NCI-H774 (cell line): ENCODE results near the gene CLDN5.
"Not testable (repeated sequence)": the region's sequence is repeated elsewhere in the genome, so short reads cannot be mapped to it uniquely, and the experiment has no call there.

ENCODE experiments used
- DNase-seq: peaks from one replicate; lab custom pipeline; 2025; lab: John Stamatoyannopoulos, UW

Gene CLDN5

DNA sequence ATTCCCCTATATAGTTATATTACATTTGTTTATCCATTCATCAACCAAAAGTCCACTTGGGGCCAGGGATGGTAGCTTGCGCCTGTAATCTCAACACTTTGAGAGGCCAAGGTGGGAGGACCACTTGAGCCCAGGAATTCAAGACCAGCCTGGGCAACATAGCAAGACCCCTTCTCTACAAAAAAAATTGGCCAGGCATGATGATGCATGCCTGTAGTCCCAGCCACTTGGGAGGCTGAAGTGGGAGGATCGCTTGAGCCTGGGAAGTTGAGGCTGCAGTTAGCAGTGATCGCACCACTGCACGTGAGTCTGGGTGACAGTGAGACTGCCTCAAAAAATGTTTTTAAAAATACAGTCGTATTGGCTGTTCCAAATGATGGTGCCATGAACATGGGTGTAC is 24.2 kb upstream of the CLDN5 start:
- DNase-seq: not testable (repeated sequence)

DNA sequence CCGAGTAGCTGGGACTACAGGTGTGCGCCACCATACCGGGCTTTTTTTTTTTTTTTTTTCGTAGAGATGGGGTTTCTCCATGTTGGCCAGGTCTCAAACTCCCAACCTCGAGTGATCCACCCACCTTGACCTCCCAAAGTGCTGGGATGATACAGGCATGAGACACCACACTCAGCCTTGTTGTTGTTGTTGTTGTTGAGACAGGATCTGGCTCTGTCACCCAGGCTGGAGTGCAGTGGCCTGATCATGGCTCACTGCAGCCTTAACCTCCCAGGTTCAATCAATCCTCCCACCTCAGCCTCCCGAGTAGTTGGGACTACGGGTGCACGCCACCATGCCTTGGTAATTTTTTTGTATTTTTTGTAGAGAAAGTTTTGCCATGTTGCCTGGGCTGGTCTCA is 23.4 kb upstream of the CLDN5 start:
- DNase-seq: no peak

DNA sequence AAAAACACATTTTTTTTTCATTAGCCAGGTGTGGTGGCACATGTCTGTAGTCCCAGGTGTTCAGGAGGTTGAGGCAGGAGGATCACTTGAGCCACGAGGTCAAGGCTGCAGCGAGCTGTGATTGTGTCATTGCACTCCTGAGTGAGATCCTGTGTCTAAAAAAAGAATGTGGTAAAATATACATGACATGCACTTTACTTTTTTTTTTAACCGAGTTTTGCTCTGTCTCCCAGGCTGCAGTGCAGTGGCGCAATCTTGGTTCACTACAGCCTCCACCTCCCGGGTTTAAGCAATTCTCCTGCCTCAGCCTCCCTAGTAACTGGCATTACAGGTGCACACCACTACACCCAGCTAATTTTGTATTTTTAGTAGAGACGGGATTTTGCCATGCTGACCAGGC is 22.5 kb upstream of the CLDN5 start:
- DNase-seq: no peak

GRCh38 chr22:19545935-19546207 is 21.7 kb upstream of the CLDN5 start:
- DNase-seq: no peak

GRCh38 chr22:19543970-19544708 is 19.9 kb upstream of the CLDN5 start:
- no peak for DNase-seq

GRCh38 chr22:19540394-19540793 is 16.2 kb upstream of the CLDN5 start:
- DNase-seq: no peak

GRCh38 chr22:19537941-19538488 is 13.8 kb upstream of the CLDN5 start:
- DNase-seq: no peak

DNA sequence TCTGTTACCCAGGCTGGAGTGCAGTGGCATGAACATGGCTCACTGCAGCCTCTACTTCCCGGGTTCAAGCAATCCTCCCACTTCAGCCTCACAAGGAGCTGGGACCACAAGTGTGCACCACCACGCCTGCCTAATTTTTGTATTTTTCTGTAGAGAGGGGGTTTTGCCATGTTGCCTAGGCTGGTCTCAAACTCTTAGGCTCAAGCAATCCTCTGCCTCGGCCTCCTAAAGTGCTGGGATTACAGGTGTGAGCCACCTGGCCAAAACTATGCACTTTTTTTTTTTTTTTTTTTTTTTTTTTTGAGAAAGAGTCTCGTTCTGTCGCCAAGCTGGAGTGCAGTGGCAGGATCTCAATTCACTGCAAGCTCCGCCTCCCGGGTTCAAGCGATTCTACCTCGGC is 12.4 kb upstream of the CLDN5 start:
- no peak for DNase-seq

- no peak for DNase-seq
Observed at GRCh38 chr22:19535001-19535400, 10.8 kb upstream of the CLDN5 start.

GRCh38 chr22:19533857-19534256 is 9.6 kb upstream of the CLDN5 start:
- DNase-seq: no peak

DNA sequence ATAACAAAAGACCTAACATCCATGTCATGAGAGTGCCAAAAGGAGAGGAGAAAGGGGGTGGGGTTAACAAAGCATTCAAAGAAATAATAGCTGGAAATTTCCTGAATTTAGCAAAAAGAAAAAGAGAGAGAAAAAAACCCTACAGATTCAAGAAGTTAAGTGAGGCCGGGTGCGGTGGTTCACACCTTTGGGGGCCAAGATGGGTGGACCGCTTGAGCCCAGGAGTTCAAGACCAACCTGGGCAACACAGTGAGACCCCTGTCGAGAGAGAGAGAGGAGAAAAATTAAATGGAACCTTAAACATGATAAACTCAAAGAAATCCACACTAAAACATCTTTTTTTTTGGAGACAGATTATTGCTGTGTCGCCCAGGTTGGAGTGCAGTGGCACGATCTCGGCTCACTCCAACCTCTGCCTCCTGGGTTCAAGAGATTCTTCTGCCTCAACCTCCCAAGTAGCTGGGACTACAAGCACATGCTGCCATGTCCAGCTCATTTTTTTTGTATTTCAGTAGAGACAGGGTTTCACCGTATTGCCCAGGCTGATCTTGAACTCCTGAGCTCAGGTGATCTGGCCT is 8.9 kb upstream of the CLDN5 start:
- DNase-seq: no peak

- DNase-seq: not testable (repeated sequence)
Observed at GRCh38 chr22:19531327-19531726, 7.1 kb upstream of the CLDN5 start.

DNA sequence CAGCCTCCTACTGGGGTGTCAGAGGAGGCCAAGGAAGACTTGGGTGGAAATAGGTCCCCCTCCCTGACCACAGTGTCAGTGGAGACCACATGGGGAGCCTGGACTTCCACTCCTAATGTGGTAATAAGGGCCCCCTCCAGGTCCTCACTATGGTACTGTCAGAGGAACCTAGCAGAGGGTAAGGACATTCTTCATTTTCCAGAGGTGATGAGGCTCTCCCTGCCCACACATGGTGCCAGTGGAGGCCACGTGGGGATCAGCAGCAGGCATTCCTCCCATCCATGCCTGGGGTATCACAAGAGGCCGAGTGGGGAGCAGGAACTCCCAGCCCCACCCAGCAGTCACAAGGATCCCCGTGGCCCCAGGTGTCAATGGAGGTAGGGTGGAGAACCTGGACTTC is 6.5 kb upstream of the CLDN5 start:
- DNase-seq: no peak

DNA sequence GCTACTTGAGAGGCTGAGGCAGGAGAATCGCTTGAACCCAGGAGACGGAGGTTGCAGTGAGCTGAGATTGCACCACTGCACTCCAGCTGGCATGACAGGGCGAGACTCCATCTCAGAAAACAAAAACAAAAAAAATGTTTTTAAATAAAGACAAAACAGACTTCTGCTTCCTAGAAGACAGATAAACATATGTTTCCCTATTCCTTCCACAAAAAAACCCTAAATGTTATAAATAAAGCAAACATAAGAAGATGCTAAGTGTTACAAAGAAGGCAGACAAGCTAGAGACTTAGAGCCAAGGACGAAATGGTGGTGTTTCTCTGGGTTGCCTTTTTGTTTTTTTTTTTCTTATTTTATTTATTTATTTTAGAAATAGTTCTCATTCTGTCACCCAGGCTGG is 5.6 kb upstream of the CLDN5 start:
- DNase-seq: no peak

GRCh38 chr22:19527861-19528417 is 3.7 kb upstream of the CLDN5 start:
- DNase-seq: no peak

DNA sequence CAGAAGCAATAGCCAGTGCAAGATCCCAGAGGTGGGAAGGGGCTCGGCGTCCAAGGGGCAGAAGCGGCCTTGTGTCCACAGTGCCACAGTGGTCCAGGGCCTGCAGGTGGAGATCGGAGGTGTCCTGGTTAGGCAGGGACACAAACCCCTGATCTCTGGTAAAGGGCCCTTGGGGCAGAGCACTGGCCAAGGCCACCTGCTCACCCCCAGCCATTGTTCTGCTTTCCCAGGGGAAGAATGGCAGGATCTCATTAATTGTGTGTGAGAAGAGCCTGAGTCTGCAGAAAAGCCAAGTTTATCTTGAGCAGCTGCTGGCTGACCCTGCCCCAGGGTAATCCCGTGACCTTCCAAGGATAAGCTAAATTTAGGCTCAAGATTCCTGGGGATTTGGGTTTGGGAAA is 3.1 kb upstream of the CLDN5 start:
- no peak for DNase-seq

GRCh38 chr22:19526702-19527111 is 2.5 kb upstream of the CLDN5 start:
- no peak for DNase-seq

- no peak for DNase-seq
Observed at GRCh38 chr22:19526076-19526701, 2.0 kb upstream of the CLDN5 start.

DNA sequence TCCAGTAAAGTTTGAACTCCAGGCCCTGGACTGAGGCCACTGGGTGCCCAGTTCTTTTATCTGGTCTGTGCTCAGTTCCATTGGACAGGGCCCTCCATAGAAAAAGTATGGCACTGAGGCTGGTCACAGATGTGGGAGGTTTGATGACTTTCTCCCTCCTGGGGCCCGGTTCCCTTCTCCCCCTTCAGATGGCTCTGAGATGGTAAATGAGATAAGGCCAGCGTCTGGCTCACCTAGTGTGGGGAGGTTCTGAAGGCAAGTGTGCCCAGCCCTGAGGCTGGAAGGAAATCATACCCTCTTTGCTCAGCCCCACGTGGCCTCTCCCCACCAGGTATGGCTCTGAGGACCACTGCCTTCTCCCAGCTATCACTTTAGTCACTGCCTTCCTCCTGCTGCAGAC is 1.5 kb upstream of the CLDN5 start:
- no peak for DNase-seq

- DNase-seq: no peak
Observed at GRCh38 chr22:19525116-19525660, 978 bp upstream of the CLDN5 start.

DNA sequence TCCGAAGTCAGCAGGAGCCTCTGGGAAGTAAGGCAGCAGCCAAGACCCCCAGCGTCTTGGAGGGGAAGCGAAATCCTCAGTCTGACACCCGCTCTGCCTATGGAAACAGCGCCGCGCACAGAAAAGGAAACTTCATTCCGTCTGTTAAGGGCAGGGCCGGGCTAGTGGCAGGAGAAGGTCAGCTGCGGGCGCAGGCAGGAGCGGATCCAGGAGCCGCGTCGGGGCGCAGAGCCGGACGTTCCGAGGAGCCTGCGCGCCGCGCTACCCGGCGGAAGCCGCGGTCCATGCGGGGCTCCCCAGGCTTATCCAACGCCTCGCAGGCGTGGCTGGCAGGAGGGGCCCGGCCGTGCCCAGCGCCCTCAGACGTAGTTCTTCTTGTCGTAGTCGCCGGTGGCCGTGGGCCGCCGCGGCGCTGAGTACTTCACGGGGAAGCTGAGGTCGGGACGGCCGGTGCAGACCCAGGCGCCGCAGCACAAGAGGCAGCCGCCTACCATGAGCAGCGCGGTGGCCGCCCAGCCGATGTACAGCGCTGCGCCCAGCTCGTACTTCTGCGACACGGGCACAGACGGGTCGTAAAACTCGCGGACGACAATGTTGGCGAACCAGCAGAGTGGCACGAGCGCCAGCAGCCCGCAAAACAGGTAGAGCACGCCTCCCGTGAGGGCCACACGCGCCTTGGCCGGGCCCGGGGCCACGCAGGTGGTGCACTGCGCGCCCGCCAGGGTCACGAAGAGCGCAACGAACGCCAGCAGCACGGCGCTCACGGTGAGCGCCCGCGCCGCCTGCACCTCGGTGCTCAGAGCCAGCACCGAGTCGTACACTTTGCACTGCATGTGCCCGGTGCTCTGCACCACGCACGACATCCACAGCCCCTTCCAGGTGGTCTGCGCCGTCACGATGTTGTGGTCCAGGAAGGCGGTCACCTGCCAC is 705 bp downstream of the CLDN5 start:
- no peak for DNase-seq

DNA sequence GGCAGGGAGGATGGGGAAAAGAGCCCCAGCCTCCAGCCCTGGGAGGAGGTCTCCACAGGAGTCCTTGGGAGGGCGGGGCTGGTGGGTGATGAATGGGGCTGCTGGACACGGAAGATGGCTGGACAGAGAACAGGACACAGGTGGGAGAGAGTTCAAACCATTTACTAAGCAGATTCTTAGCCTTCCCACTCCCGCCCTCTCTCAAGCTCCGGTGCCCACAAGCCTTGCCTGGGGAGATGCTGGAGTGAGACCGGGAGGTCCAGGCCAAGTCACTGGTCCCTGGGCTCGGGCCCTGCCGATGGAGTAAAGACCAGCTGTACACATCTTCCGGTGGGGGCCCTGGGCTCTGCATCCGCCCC is 1.4 kb downstream of the CLDN5 start:
- no peak for DNase-seq
